Keratinocyte (primary cell): ENCODE results near the gene SLC2A4RG. TPM values are rescaled to one million over a fixed set of nuclear protein-coding genes. Genes with fewer than 3 reads are reported as not detected.

Source experiments
- DNase-seq: peaks from one replicate; pipeline ENCODE4 v3.0.0-alpha.2; 2011; ENCODE audit warnings: low read depth, missing footprints, low spot score
- FAIRE-seq: peaks from 2 replicates; lab custom pipeline; 2011; peaks lifted over from hg19 to GRCh38; lab: Jason Lieb, UNC
- H2AFZ ChIP-seq: 2 replicates; pipeline ENCODE4 v1.6.0; 2012; ENCODE audit warnings: low read length, control low read depth, inconsistent platforms; ENCODE audit not compliant: control insufficient read depth
- H3K27ac ChIP-seq: 2 replicates; pipeline ENCODE4 v1.5.1; 2011; ENCODE audit warnings: low read length; ENCODE audit not compliant: control insufficient read depth, insufficient read depth
- H3K27me3 ChIP-seq: 3 replicates; pipeline ENCODE4 v1.6.0; 2011; ENCODE audit warnings: low read length; ENCODE audit not compliant: control insufficient read depth, insufficient read depth; ENCODE audit errors: extremely low read depth
- H3K36me3 ChIP-seq, 2 experiments: 2 replicates in 1 of 2; 3 replicates in 1 of 2; pipeline ENCODE4 v1.5.1; 2011; ENCODE audit warnings: low read length in 2 of 2, mild to moderate bottlenecking in 1 of 2; ENCODE audit not compliant: control insufficient read depth in 2 of 2, insufficient read depth in 2 of 2; ENCODE audit errors: extremely low read depth in 1 of 2
- H3K4me1 ChIP-seq: 3 replicates; pipeline ENCODE4 v1.5.1; 2011; ENCODE audit warnings: low read length; ENCODE audit not compliant: control insufficient read depth, insufficient read depth; ENCODE audit errors: extremely low read depth
- H3K4me2 ChIP-seq: 3 replicates; pipeline ENCODE4 v1.6.0; 2011; ENCODE audit warnings: low read depth, low read length; ENCODE audit not compliant: control insufficient read depth, insufficient read depth; ENCODE audit errors: extremely low read depth
- H3K4me3 ChIP-seq, 3 experiments: fragments of 200-600 bp in 1 of 3; sonication (generic) in 1 of 3; 2 replicates in 2 of 3; 3 replicates in 1 of 3; pipeline ENCODE4 v1.5.1; 2011 to 2016; ENCODE audit warnings: low read length in 3 of 3, mild to moderate bottlenecking in 3 of 3, control low read depth in 2 of 3, inconsistent platforms in 1 of 3, low read depth in 1 of 3, mixed read lengths in 1 of 3, mixed run types in 1 of 3, moderate library complexity in 1 of 3; ENCODE audit not compliant: control insufficient read depth in 2 of 3, insufficient read depth in 2 of 3; ENCODE audit errors: extremely low read depth in 1 of 3
- H3K79me2 ChIP-seq: 2 replicates; pipeline ENCODE4 v1.6.0; 2012; ENCODE audit warnings: low read length; ENCODE audit not compliant: control insufficient read depth, insufficient read depth
- H3K9ac ChIP-seq: 3 replicates; pipeline ENCODE4 v1.6.0; 2011; ENCODE audit warnings: low read length; ENCODE audit not compliant: control insufficient read depth, insufficient read depth; ENCODE audit errors: extremely low read depth
- H3K9me1 ChIP-seq: 3 replicates; pipeline ENCODE4 v1.6.0; 2011; ENCODE audit warnings: low read length; ENCODE audit not compliant: control insufficient read depth, insufficient read depth; ENCODE audit errors: extremely low read depth
- H3K9me3 ChIP-seq: 2 replicates; pipeline ENCODE4 v1.5.1; 2012; ENCODE audit warnings: low read depth, low read length; ENCODE audit not compliant: control insufficient read depth
- H4K20me1 ChIP-seq: 3 replicates; pipeline ENCODE4 v1.6.0; 2011; ENCODE audit warnings: low read length; ENCODE audit not compliant: control insufficient read depth, insufficient read depth; ENCODE audit errors: extremely low read depth
- EZH2 ChIP-seq: IDR thresholded peaks from one replicate; pipeline ENCODE4 v1.6.1; 2012; ENCODE audit warnings: inconsistent platforms, mild to moderate bottlenecking, low read length, moderate library complexity
- dilution Hi-C: fragments of 300-500 bp; cut with MboI; formaldehyde crosslinking; loops from one replicate; pipeline ENCODE4 v1.7.0; 2020; ENCODE audit warnings: low sequenced_read_pairs; ENCODE audit not compliant: extremely low pct_ligation_motif_present
- polyA plus RNA-seq, 5 experiments: library from polyadenylated mRNA; depleted of rRNA in 3 of 5; stranded (reverse) in 3 of 5; stranded (forward) in 1 of 5; unstranded in 1 of 5; fragments of >200 nt; gene quantifications; 1 replicate in 1 of 5; 2 replicates in 3 of 5; 3 replicates in 1 of 5; pipeline versions ENCODE4 v1.2.1 to v1.2.3, GENCODE V29; 2011 to 2012; ENCODE audit warnings: missing spikeins in 2 of 5, low read depth in 1 of 5, low replicate concordance in 1 of 5
- TF ChIP-seq, protein P1 (sequence below), 3 experiments: IDR thresholded peaks in 1 of 3; conservative IDR thresholded peaks in 1 of 3; optimal IDR thresholded peaks in 1 of 3; 2 replicates in 2 of 3; 3 replicates in 1 of 3; pipeline versions ENCODE3 to v1.5.1; 2011; ENCODE audit warnings: low read length in 3 of 3, mild to moderate bottlenecking in 3 of 3, moderate library complexity in 2 of 3, control low read depth in 1 of 3, inconsistent platforms in 1 of 3; ENCODE audit not compliant: insufficient read depth in 2 of 3; ENCODE audit errors: extremely low read depth in 1 of 3

SLC2A4RG gene
- polyA plus RNA-seq, 1 donor (not counting 4 experiments of a cell fraction or from before 2014, with no cell fraction given) = 23.5 TPM

DNA sequence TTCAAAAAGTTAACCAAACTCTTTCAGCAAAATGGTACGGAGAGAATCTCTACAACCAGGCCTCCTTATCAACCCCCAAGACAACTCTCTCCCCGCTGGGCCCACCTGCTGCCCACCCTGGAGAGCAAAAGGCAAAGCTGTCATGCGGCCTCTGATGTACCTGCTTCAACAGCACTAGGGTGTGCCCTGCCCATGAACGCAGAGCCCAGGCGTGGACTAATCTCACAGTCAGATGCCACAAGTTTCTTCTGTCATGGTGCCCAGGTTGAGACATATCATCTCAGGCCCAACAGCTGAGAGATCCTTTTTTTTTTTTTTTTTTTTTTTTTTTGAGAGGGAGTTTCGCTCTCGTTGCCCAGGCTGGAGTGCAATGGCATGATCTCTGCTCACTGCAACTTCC lies 26.3 kb downstream of the SLC2A4RG start:
- dilution Hi-C loops = no loop called here

DNA sequence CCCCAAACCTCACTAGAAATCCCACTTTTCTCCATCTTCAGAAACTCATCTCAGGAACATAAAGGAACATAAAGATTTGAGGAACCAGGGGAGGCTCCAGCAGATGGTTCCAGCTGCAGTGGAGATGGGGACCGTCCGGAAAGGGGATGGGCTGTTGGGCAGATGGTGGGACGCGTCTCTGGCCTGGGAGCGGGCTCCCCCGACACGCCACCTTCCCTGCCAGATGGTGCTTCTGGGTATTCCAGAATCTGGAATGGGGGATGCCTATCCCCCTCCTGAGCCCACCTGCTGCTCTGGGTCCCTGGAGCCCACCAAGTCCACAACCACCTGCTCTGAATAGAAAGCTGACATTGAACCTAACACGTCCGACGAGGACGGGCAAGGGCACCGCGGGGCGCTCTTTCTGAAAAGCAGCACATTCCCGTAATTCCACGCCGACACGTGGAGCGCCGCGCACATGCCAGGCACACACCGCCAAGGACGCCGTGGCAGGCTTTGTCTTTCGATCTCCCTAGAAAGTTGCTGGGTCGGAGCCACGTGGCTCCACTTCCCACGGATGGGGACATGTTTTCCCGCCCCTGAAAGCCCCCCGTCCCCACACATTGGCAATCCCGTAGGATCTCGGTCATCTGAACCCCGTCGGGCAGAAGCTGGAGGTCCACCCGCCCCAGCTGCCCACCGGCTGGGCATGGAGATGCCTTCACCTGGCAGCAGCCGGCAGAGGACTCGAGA lies 27.3 kb downstream of the SLC2A4RG start:
- Histone ChIP-seq H3K4me1 (no peaks in the 10 kb centered on the region), H3K9me1 (no peaks in the 10 kb centered on the region), H3K4me2 (no peak overlapping the region), H3K79me2 (no peaks in the 10 kb centered on the region), H3K4me3 (no peak overlapping the region), H3K36me3 (no peaks in the 10 kb centered on the region), H3K9me3 (no peaks in the 10 kb centered on the region), H3K27ac (no peak overlapping the region), H4K20me1 (no peaks in the 10 kb centered on the region), H2AFZ (no peak overlapping the region), H3K9ac (no peak overlapping the region), H3K27me3 (peaks cover 8% of the 10 kb centered on the region)
- TF ChIP-seq EZH2 = no peak
- TF ChIP-seq, protein P1, sequence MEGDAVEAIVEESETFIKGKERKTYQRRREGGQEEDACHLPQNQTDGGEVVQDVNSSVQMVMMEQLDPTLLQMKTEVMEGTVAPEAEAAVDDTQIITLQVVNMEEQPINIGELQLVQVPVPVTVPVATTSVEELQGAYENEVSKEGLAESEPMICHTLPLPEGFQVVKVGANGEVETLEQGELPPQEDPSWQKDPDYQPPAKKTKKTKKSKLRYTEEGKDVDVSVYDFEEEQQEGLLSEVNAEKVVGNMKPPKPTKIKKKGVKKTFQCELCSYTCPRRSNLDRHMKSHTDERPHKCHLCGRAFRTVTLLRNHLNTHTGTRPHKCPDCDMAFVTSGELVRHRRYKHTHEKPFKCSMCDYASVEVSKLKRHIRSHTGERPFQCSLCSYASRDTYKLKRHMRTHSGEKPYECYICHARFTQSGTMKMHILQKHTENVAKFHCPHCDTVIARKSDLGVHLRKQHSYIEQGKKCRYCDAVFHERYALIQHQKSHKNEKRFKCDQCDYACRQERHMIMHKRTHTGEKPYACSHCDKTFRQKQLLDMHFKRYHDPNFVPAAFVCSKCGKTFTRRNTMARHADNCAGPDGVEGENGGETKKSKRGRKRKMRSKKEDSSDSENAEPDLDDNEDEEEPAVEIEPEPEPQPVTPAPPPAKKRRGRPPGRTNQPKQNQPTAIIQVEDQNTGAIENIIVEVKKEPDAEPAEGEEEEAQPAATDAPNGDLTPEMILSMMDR (optimal IDR thresholded peaks at IDR 0.05 in 1 of 3, IDR thresholded peaks at IDR 0.05 in 1 of 3, conservative IDR thresholded peaks at IDR 0.05 in 1 of 3; ENCODE audit: extremely low read depth in 1 of 3, insufficient read depth in 2 of 3, low read length in 3 of 3) = no peak
- DNase-seq (no peak), FAIRE-seq (no peak)
- dilution Hi-C loops = no loop called here

More for the DNA sequence above, 26.3 kb downstream of the SLC2A4RG start:
- H3K27ac ChIP-seq = no peak overlapping the region
- peaks cover 8% of the 10 kb centered on the region for H3K27me3 ChIP-seq
- H3K36me3 ChIP-seq = no peaks in the 10 kb centered on the region
- H3K4me2 ChIP-seq = no peak overlapping the region
- no peak overlapping the region for H3K4me3 ChIP-seq
- no peak overlapping the region for H3K9ac ChIP-seq
- H3K79me2 ChIP-seq = no peaks in the 10 kb centered on the region
- no peaks in the 10 kb centered on the region for H3K4me1 ChIP-seq
- no peaks in the 10 kb centered on the region for H4K20me1 ChIP-seq
- FAIRE-seq (no peak), DNase-seq (no peak)
- H3K9me3 ChIP-seq = no peaks in the 10 kb centered on the region
- TF ChIP-seq EZH2 = no peak
- TF ChIP-seq, protein P1 (optimal IDR thresholded peaks at IDR 0.05 in 1 of 3, IDR thresholded peaks at IDR 0.05 in 1 of 3, conservative IDR thresholded peaks at IDR 0.05 in 1 of 3; ENCODE audit: extremely low read depth in 1 of 3, insufficient read depth in 2 of 3, low read length in 3 of 3) = no peak
- H2AFZ ChIP-seq = no peak overlapping the region
- H3K9me1 ChIP-seq = no peaks in the 10 kb centered on the region
